HepG2 (cell line): Measurements from ENCODE around the gene TH. TPM values are rescaled to one million over a fixed set of nuclear protein-coding genes. Genes with fewer than 3 reads are reported as not detected.

Experiments
- ARNTL ChIP-seq: sonication (generic); formaldehyde crosslinking; IDR thresholded peaks from 2 replicates; pipeline ENCODE4 v1.4.0; 2020; ENCODE audit warnings: mild to moderate bottlenecking, missing genetic modification reagents
- DNMT3B ChIP-seq: conservative IDR thresholded peaks from 2 replicates; pipeline ENCODE4 v1.6.1; 2016; ENCODE audit warnings: missing biosample characterization, control low read depth
- EP300 ChIP-seq, 3 experiments: sonication (generic) in 1 of 3; formaldehyde crosslinking in 1 of 3; IDR thresholded peaks; 2 replicates each; pipeline versions ENCODE4 v1.5.1 to v1.6.1; 2011 to 2020; ENCODE audit warnings: low read depth in 2 of 3, low read length in 2 of 3, borderline replicate concordance in 1 of 3, improper control_type of control experiment in 1 of 3, mild to moderate bottlenecking in 1 of 3, missing genetic modification reagents in 1 of 3, moderate library complexity in 1 of 3
- FIP1L1 ChIP-seq: fragments of 200-400 bp; formaldehyde crosslinking; IDR thresholded peaks from 2 replicates; pipeline ENCODE4 v1.6.1; 2018; ENCODE audit warnings: low read depth, mild to moderate bottlenecking, low read length, moderate library complexity, borderline replicate concordance; ENCODE audit not compliant: insufficient read depth
- GABPA ChIP-seq, 2 experiments: IDR thresholded peaks; 2 replicates each; pipeline ENCODE4 v1.6.1; 2011 to 2016; ENCODE audit warnings: low read depth in 2 of 2, low read length in 1 of 2, missing biosample characterization in 1 of 2, missing genetic modification characterization in 1 of 2
- GABPB1 ChIP-seq: IDR thresholded peaks from 2 replicates; pipeline ENCODE4 v1.6.1; 2016; ENCODE audit warnings: mild to moderate bottlenecking, missing genetic modification reagents, moderate library complexity, missing compliant biosample characterization
- GATAD1 ChIP-seq: IDR thresholded peaks from 2 replicates; pipeline ENCODE4 v1.6.1; 2016; ENCODE audit warnings: missing genetic modification reagents, missing compliant biosample characterization
- HNRNPK ChIP-seq: fragments of 200-400 bp; formaldehyde crosslinking; IDR thresholded peaks from 2 replicates; pipeline ENCODE4 v1.6.1; 2018; ENCODE audit warnings: low read length, low read depth, moderate library complexity, mild to moderate bottlenecking; ENCODE audit not compliant: poor library complexity, severe bottlenecking
- NCOA2 ChIP-seq: sonication (generic); formaldehyde crosslinking; IDR thresholded peaks from 2 replicates; pipeline ENCODE4 v1.8.0; 2022; ENCODE audit warnings: inconsistent platforms
- PAXIP1 ChIP-seq: sonication (generic); formaldehyde crosslinking; conservative IDR thresholded peaks from 2 replicates; pipeline ENCODE4 v1.4.0; 2020; ENCODE audit warnings: mild to moderate bottlenecking, missing genetic modification reagents, moderate library complexity
- PITX1 ChIP-seq: sonication (generic); formaldehyde crosslinking; IDR thresholded peaks from 2 replicates; pipeline ENCODE4 v1.5.1; 2020; ENCODE audit warnings: mild to moderate bottlenecking, missing genetic modification reagents
- POLR2AphosphoS5 ChIP-seq: IDR thresholded peaks from 2 replicates; pipeline ENCODE4 v1.6.1; 2012; ENCODE audit warnings: low read depth, low read length
- PPARG ChIP-seq: conservative IDR thresholded peaks from 2 replicates; pipeline ENCODE4 v1.6.1; 2016; ENCODE audit warnings: missing biosample characterization, missing genetic modification reagents
- RORA ChIP-seq: sonication (generic); formaldehyde crosslinking; IDR thresholded peaks from 2 replicates; pipeline ENCODE4 v1.5.0; 2020; ENCODE audit warnings: mild to moderate bottlenecking, missing genetic modification reagents, moderate library complexity
- SP4 ChIP-seq: sonication (generic); formaldehyde crosslinking; IDR thresholded peaks from 2 replicates; pipeline ENCODE4 v1.8.1; 2023; ENCODE audit warnings: mild to moderate bottlenecking, missing genetic modification reagents
- TBX3 ChIP-seq: fragments of 450-650 bp; IDR thresholded peaks from 2 replicates; pipeline ENCODE4 v1.6.1; 2017; ENCODE audit warnings: antibody characterized with exemption, mild to moderate bottlenecking, inconsistent platforms, borderline replicate concordance
- TOE1 ChIP-seq: sonication (generic); formaldehyde crosslinking; IDR thresholded peaks from 2 replicates; pipeline ENCODE4 v1.4.0; 2020; ENCODE audit warnings: mild to moderate bottlenecking, missing genetic modification reagents
- ZBTB26 ChIP-seq: IDR thresholded peaks from 2 replicates; pipeline ENCODE4 v1.6.1; 2016; ENCODE audit warnings: missing compliant biosample characterization, missing genetic modification reagents, borderline replicate concordance
- ZNF124 ChIP-seq: sonication (generic); formaldehyde crosslinking; IDR thresholded peaks from 2 replicates; pipeline ENCODE4 v1.4.0; 2020; ENCODE audit warnings: missing genetic modification reagents
- ZNF333 ChIP-seq: sonication (generic); formaldehyde crosslinking; IDR thresholded peaks from 2 replicates; pipeline ENCODE4 v1.4.0; 2020; ENCODE audit warnings: mild to moderate bottlenecking, missing genetic modification reagents, borderline replicate concordance
- ZNF431 ChIP-seq: sonication (generic); formaldehyde crosslinking; IDR thresholded peaks from 2 replicates; pipeline ENCODE4 v1.9.0; 2022; ENCODE audit warnings: missing genetic modification reagents, low read depth, mild to moderate bottlenecking, borderline replicate concordance
- ZNF766 ChIP-seq: sonication (generic); formaldehyde crosslinking; IDR thresholded peaks from 2 replicates; pipeline ENCODE4 v1.5.0; 2020; ENCODE audit warnings: missing genetic modification reagents, borderline replicate concordance
- ZNF780A ChIP-seq: sonication (generic); formaldehyde crosslinking; IDR thresholded peaks from 2 replicates; pipeline ENCODE4 v1.8.0; 2022; ENCODE audit warnings: mild to moderate bottlenecking, missing genetic modification reagents, moderate library complexity
- ZNF781 ChIP-seq: sonication (generic); formaldehyde crosslinking; IDR thresholded peaks from 2 replicates; pipeline ENCODE4 v1.5.1; 2020; ENCODE audit warnings: borderline replicate concordance, mild to moderate bottlenecking, missing genetic modification reagents; ENCODE audit errors: not compliant biosample characterization
- polyA plus RNA-seq, 8 experiments: library from polyadenylated mRNA; depleted of rRNA in 3 of 8; stranded (reverse) in 7 of 8; unstranded in 1 of 8; fragments of >200 nt; fragmentation: Illumina TruSeq in 4 of 8; extraction: Trizol in 4 of 8; gene quantifications; 2 replicates each; pipeline versions ENCODE4 v1.2.1 to v1.2.3, GENCODE V29; 2011 to 2016; ENCODE audit warnings: low read depth in 4 of 8, missing spikeins in 1 of 8, mixed read lengths in 1 of 8; ENCODE audit not compliant: insufficient read depth in 1 of 8
- total RNA-seq, 5 experiments: library from RNA; depleted of rRNA; stranded (reverse); fragments of >200 nt; fragmentation: Illumina TruSeq; extraction: Trizol; gene quantifications; 2 replicates each; pipeline ENCODE4 v1.2.3, GENCODE V29; 2016; ENCODE audit warnings: low read depth in 1 of 5
- TF ChIP-seq, protein P1 (sequence below): sonication (generic); formaldehyde crosslinking; IDR thresholded peaks from 2 replicates; pipeline ENCODE4 v1.9.0; 2021; ENCODE audit warnings: missing genetic modification reagents, mild to moderate bottlenecking, borderline replicate concordance

Gene TH
- total and polyA plus RNA-seq, 2 of the 13 experiments (the other 11 are each of a cell fraction or from before 2014, with no cell fraction given): 0.36 TPM; not detected in 1

DNA sequence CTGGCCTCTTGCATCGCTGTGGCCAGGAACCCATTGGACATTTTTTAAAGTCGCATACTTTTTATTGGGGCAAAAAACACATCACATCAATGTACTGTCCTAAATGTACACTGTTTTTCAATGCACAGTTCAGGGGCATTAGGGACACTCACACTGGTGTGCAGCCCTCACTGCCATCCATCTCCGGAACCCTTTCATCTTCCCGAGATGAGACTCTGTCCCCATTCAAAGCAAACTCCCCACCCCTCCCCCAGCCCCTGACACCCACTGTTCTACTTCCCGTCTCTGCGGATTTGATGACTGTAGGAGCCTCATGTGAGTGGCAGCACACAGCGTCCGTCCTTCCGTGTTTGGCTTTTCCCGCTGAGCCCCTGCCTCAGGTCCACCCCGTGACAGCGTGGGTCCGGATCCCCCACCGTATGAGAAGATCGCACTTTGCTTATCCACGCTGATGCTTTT, 41.8 kb upstream of the TH start (continued):
- TF ChIP-seq PAXIP1 (CRISPR knock-in tag): peak; percentile 93
- no peak for TF ChIP-seq ZNF333
- no peak for TF ChIP-seq FIP1L1
- peak; percentile 60; the same call in 1 of the 2 replicates for TF ChIP-seq TBX3
- TF ChIP-seq TOE1 (CRISPR knock-in tag): no peak
- no peak for TF ChIP-seq ZNF766 (CRISPR knock-in tag)
- TF ChIP-seq POLR2AphosphoS5: peak; percentile 46; the same call in 1 of the 2 replicates
- TF ChIP-seq GABPA (IDR thresholded peaks at IDR 0.05; ENCODE audit: low read depth, low read length): no peak
- TF ChIP-seq GABPA (CRISPR knock-in tag; IDR thresholded peaks at IDR 0.05; ENCODE audit: low read depth): peak; percentile 60
- peak; percentile 57 to 80; a peak in 2 of 4 replicates for TF ChIP-seq EP300 (IDR thresholded peaks at IDR 0.05; ENCODE audit: low read depth in 2 of 2, low read length in 2 of 2)
- TF ChIP-seq EP300 (CRISPR knock-in tag; IDR thresholded peaks at IDR 0.05; ENCODE audit: borderline replicate concordance): peak; percentile 75; the same call in 1 of the 2 replicates
- TF ChIP-seq ZNF781 (CRISPR knock-in tag): peak; percentile 18
- no peak for TF ChIP-seq RORA
- TF ChIP-seq HNRNPK: peak; percentile 66
- TF ChIP-seq NCOA2 (CRISPR knock-in tag): peak; percentile 82
- TF ChIP-seq GABPB1: peak; percentile 64
- no peak for TF ChIP-seq SP4 (CRISPR knock-in tag)
- TF ChIP-seq PPARG: peak; percentile 73
- TF ChIP-seq PITX1: peak; percentile 65
- TF ChIP-seq GATAD1: peak; percentile 38; the same call in 1 of the 2 replicates
- TF ChIP-seq ZBTB26 (CRISPR knock-in tag): no peak
- peak; percentile 30; the same call in 1 of the 2 replicates for TF ChIP-seq DNMT3B (CRISPR knock-in tag)
- TF ChIP-seq ARNTL (CRISPR knock-in tag): peak; percentile 66; the same call in 1 of the 2 replicates
- TF ChIP-seq, protein P1, sequence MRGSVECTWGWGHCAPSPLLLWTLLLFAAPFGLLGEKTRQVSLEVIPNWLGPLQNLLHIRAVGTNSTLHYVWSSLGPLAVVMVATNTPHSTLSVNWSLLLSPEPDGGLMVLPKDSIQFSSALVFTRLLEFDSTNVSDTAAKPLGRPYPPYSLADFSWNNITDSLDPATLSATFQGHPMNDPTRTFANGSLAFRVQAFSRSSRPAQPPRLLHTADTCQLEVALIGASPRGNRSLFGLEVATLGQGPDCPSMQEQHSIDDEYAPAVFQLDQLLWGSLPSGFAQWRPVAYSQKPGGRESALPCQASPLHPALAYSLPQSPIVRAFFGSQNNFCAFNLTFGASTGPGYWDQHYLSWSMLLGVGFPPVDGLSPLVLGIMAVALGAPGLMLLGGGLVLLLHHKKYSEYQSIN (CRISPR knock-in tag): no peak
- 0 out of 2 replicates have a peak, but pooled peaks have one; percentile 28 for TF ChIP-seq ZNF124
- TF ChIP-seq ZNF780A (CRISPR knock-in tag): no peak
- no peak for TF ChIP-seq ZNF431
